Parathyroid adenoma (tissue), 2 donors: Measurements from ENCODE around the gene NARS2.

Source experiments
- H2AFZ ChIP-seq: fragments of 300-600 bp; sonication (generic); one replicate; pipeline ENCODE4 v1.7.0; 2017; ENCODE audit warnings: antibody characterized with exemption, mild to moderate bottlenecking
- H3K27ac ChIP-seq: fragments of 300-600 bp; sonication (generic); one replicate; pipeline ENCODE4 v1.7.0; 2017
- H3K27me3 ChIP-seq: fragments of 300-600 bp; sonication (generic); one replicate; pipeline ENCODE4 v1.7.0; 2017; ENCODE audit warnings: low read length; ENCODE audit not compliant: control insufficient read depth, insufficient read depth
- H3K36me3 ChIP-seq: fragments of 300-600 bp; sonication (generic); one replicate; pipeline ENCODE4 v1.7.0; 2017; ENCODE audit warnings: low read length; ENCODE audit not compliant: control insufficient read depth, insufficient read depth
- H3K4me1 ChIP-seq: fragments of 300-600 bp; sonication (generic); one replicate; pipeline ENCODE4 v1.7.0; 2017; ENCODE audit warnings: control low read depth
- H3K4me2 ChIP-seq: fragments of 300-600 bp; sonication (generic); one replicate; pipeline ENCODE4 v1.7.0; 2017; ENCODE audit warnings: low read length
- H3K4me3 ChIP-seq: fragments of 300-600 bp; sonication (generic); one replicate; pipeline ENCODE4 v1.7.0; 2017; ENCODE audit warnings: low read depth, low read length
- H3K79me2 ChIP-seq: fragments of 300-600 bp; sonication (generic); one replicate; pipeline ENCODE4 v1.7.0; 2017; ENCODE audit warnings: control low read depth
- H3K9ac ChIP-seq: fragments of 300-600 bp; sonication (generic); one replicate; pipeline ENCODE4 v1.7.0; 2017; ENCODE audit warnings: mild to moderate bottlenecking
- H3K9me3 ChIP-seq: fragments of 300-600 bp; sonication (generic); one replicate; pipeline ENCODE4 v1.7.0; 2017; ENCODE audit warnings: low read length; ENCODE audit not compliant: control insufficient read depth
- CTCF ChIP-seq: fragments of 300-600 bp; sonication (generic); IDR thresholded peaks from one replicate; pipeline ENCODE4 v1.7.0; 2017; ENCODE audit warnings: antibody characterized with exemption, mild to moderate bottlenecking
- donor health status: primary hyperparathyroidism.

NARS2 gene

GRCh38 chr11:78417888-78418583 is 156.6 kb downstream of the NARS2 start:
- peak overlapping the region; percentile 84 for H2AFZ ChIP-seq
- H3K27ac ChIP-seq, result peak overlapping the region; percentile 54
- H3K79me2 ChIP-seq, result no peaks in the 10 kb centered on the region
- no peak overlapping the region for H3K9ac ChIP-seq
- peak overlapping the region; percentile 66 for H3K4me2 ChIP-seq
- peak overlapping the region; percentile 50 for H3K4me3 ChIP-seq
- H3K9me3 ChIP-seq, result no peaks in the 10 kb centered on the region
- no peak for TF ChIP-seq CTCF
- H3K36me3 ChIP-seq, result no peaks in the 10 kb centered on the region
- peaks cover 3% of the 10 kb centered on the region for H3K4me1 ChIP-seq
- H3K27me3 ChIP-seq, result no peaks in the 10 kb centered on the region

GRCh38 chr11:78417175-78417887 is 157.3 kb downstream of the NARS2 start, which contains the start of gene GAB2:
TSS of gene GAB2 (minus strand) at chr11:78417820. CDS start at chr11:78417720, 100 bp downstream.
- H3K4me3 ChIP-seq, result peak within 1 kb of the TSS; percentile 50
- H3K4me2 ChIP-seq, result peak within 1 kb of the TSS; percentile 66
- H3K4me1 ChIP-seq, result peaks cover 3% of the 10 kb centered on the region
- TF ChIP-seq CTCF, result no peak
- H3K79me2 ChIP-seq, result no peaks in the 10 kb centered on the region
- H3K9ac ChIP-seq, result no peak within 1 kb of the TSS
- H3K27ac ChIP-seq, result peak within 1 kb of the TSS; percentile 80
- peak within 1 kb of the TSS; percentile 84 for H2AFZ ChIP-seq
- H3K36me3 ChIP-seq, result no peaks in the 10 kb centered on the region
- no peaks in the 10 kb centered on the region for H3K27me3 ChIP-seq
- no peaks in the 10 kb centered on the region for H3K9me3 ChIP-seq

- Histone ChIP-seq H3K79me2 (no peaks in the 10 kb centered on the region), H3K4me1 (peaks cover 3% of the 10 kb centered on the region), H2AFZ (peak overlapping the region; percentile 77), H3K4me2 (peak overlapping the region; percentile 43), H3K4me3 (peak overlapping the region; percentile 38), H3K9ac (no peak overlapping the region), H3K27me3 (no peaks in the 10 kb centered on the region), H3K27ac (peak overlapping the region; percentile 80), H3K9me3 (no peaks in the 10 kb centered on the region), H3K36me3 (no peaks in the 10 kb centered on the region)
- peak; percentile 32 for TF ChIP-seq CTCF
Observed at GRCh38 chr11:78416285-78417174, 158.1 kb downstream of the NARS2 start.

GRCh38 chr11:78415338-78415737 is 159.3 kb downstream of the NARS2 start:
- no peaks in the 10 kb centered on the region for H3K36me3 ChIP-seq
- no peak overlapping the region for H2AFZ ChIP-seq
- no peaks in the 10 kb centered on the region for H3K27me3 ChIP-seq
- H3K4me3 ChIP-seq, result no peak overlapping the region
- H3K27ac ChIP-seq, result no peak overlapping the region
- no peak overlapping the region for H3K4me2 ChIP-seq
- H3K9ac ChIP-seq, result no peak overlapping the region
- H3K4me1 ChIP-seq, result peaks cover 3% of the 10 kb centered on the region
- no peak for TF ChIP-seq CTCF
- H3K9me3 ChIP-seq, result no peaks in the 10 kb centered on the region
- H3K79me2 ChIP-seq, result peaks cover 1% of the 10 kb centered on the region
